Head of caudate nucleus (tissue), 42 donors: ENCODE measurements around the gene CFAP43.

ENCODE experiments used
- DNase-seq, 42 donors: peaks; one replicate each; pipeline versions ENCODE4 v3.0.0 to v3.0.0-alpha.2; 2020 to 2021; ENCODE audit warnings: mixed read lengths in 7 of 42
- intact Hi-C: fragments of 100-400 bp; cut with DNase I; formaldehyde crosslinking; loops from one replicate; pipeline ENCODE4 v1.15.0; 2022

Gene CFAP43

DNA sequence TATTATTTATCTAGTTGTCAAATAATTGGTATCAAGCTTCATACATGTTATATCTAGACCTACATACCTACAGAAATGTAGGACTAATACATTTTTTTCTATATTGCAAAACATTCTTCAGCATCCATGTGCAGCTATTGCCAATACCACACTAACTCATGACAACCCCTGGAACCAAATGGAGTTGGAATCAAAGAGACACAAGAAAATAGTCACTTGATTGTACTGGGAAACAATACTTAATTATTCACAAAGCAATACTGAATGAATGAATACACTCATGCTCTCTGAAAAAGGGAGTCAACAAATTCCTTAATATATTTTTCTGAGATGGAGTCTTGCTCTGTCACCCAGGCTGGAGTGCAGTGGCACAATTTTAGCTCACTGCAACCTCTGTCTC lies 10.4 kb upstream of the CFAP43 start:
- intact Hi-C loops: no loop called here
- peak in 6 of 42 donors; percentile 22 to 62 (median 42) for DNase-seq

DNA sequence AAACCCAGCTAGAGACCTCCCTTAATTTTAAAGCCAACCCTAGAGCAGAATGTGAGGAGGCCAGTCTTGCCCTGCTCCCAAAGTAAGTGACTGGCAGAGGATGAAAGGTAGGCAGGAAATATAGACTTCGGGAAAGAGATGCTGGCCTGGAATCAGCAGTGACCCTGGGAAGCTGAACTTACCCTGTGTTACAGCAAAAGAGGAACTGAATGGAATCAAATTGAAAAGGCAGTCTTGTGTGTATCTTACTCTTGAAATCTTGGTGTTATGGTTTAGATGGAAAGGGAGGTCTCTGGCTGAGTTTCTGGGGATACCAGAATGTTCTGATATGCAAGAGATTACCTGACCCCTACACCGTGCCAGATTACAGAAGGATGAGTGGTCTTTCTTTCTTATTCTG lies 7.9 kb upstream of the CFAP43 start:
- DNase-seq: no peak
- intact Hi-C loops: no loop called here

DNA sequence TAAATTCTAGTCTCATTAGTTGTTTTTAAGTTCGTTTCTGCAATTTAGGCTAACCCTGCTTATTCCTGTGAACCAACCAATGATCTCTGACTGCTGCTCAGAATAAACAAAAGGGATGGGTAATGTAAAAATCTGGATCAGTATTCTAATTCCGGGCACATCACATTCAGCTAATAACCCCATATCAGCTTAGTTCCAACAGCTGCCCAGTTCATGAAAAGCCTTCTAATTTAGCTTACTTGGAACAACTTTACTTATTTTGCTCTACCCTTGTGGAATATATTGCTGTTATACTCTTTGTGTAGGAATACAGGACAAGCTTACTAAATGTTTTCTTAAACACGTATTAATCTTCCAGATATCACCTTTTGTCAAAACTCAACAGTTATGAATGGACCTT lies 3.6 kb upstream of the CFAP43 start:
- intact Hi-C loops: no loop called here

GRCh38 chr10:104234934-104235333 lies 2.8 kb upstream of the CFAP43 start:
- intact Hi-C loops: no loop called here
- no peak for DNase-seq

More for the DNA sequence above, 3.6 kb upstream of the CFAP43 start:
- no peak for DNase-seq

GRCh38 chr10:104233817-104234216 lies 1.7 kb upstream of the CFAP43 start:
- intact Hi-C loops: no loop called here

DNA sequence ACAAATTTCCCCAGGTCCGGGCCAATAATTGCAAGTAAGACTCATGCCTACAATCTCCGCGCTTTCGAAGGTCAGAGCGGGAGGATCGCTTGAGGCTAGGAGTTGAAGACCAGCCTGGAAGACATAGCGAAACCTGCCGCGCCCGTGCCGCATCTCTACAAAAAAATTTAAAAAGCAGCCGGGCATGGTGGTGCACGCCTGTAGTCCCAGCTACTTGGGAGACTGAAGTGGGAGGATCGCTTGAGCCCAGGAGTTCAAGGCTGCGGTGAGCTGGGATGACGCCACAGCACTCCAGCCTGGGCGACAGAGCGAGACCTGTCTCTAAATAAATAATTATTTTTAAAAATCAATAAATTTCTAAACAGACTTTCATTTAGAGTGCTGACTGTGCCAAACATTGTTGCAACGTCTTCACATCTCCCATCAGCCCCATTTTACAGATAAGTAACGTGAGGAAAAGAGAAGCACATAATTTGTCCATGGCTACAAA lies 494 bp upstream of the CFAP43 start:
- peak in 7 of 42 donors; percentile 2 to 49 (median 16) for DNase-seq
- intact Hi-C loops: no loop called here

More at GRCh38 chr10:104233817-104234216, 1.7 kb upstream of the CFAP43 start:
- DNase-seq: no peak

DNA sequence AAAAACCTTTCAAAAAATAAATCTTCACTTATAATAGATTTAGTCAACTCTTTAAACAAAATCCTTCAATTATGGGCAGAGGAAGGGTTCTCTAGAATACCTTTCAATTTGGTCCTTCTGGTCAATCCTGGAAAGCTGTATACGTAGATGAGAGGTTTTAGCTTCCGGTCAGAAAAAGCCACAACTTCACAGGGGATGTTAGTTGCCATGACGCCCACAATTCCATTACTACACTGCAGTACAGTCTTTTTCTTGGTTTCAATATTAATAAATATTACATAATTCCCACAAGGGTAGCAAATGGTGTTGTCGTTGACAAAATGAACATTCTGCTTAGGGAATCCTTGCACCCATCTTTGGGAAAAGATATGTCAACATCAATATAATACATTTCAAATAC lies 1.7 kb downstream of the CFAP43 start:
- DNase-seq: no peak
- intact Hi-C loops: no loop called here

DNA sequence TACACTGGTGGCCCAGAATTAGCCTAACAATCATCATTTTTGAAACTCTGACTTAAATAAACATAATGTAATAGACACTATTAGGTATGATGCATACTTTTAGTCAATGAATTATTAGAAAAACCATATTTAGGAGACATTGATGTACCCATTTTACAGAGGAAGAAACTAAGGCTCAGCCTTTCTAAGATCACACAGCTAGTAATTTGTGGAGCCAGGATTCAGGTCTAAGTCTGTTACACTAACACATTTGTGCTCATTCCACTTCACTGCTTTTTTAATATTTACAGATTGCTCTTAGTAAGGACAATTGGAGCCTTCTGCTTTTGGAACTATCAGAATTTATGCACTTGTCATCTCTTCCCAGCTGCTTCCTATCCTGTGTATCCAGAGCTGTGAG lies 8.9 kb downstream of the CFAP43 start:
- no peak for DNase-seq
- intact Hi-C loops: no loop called here

DNA sequence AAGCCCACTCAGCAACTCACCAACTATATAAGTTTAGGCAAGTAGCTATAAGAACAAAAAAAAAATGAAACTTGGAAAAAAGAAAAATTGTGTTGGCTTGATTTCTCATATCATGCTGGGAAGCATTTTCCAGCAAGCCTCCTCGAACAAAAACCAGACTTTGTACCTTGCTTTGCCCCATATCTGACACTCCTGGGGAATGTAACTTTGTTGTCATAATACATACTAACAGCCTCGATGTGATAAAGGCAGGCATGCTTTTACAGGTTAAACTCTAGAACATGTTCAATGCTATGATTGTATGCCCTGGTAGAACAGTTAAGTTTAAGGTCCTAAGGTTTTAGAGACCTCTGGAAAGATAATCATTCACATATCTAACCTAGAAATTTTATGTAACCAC lies 11.6 kb downstream of the CFAP43 start:
- DNase-seq: no peak
- intact Hi-C loops: no loop called here

- no peak for DNase-seq
- intact Hi-C loops: loop anchor here (10.0 kb wide), 1 partner anchor 324 kb away; no protein-coding TSS in a partner anchor
These were observed 13.4 kb downstream of the CFAP43 start for GRCh38 chr10:104218751-104219150.

DNA sequence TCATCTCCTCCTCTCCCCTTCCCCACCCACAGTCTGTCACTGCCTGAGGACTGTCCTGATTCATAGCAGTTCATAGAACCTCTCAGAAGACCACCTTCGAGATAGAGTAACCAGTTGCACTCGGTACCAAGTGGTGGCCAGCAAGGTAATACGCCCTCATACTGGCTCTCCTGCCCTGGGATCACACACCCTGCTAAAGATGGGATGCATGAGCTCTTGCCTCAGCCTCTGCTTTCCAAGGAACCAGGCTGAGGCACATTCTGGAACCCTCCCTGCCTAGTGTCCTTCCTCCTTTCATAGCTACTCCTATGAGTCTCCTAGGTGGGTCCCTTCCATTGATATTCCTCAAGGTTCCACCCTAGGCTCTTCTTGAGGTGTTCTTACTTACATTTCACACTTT lies 15.5 kb downstream of the CFAP43 start:
- DNase-seq: no peak
- intact Hi-C loops: loop anchor here (10.0 kb wide), 1 partner anchor 322 kb away; no protein-coding TSS in a partner anchor

GRCh38 chr10:104209575-104210198 lies 22.5 kb downstream of the CFAP43 start:
- peak in 41 of 42 donors; percentile 22 to 87 (median 66) for DNase-seq
- intact Hi-C loops: loop anchor here (5.0 to 10.0 kb wide), 3 partner anchors 85 to 315 kb away; partner anchors contain the start of gene SFR1

DNA sequence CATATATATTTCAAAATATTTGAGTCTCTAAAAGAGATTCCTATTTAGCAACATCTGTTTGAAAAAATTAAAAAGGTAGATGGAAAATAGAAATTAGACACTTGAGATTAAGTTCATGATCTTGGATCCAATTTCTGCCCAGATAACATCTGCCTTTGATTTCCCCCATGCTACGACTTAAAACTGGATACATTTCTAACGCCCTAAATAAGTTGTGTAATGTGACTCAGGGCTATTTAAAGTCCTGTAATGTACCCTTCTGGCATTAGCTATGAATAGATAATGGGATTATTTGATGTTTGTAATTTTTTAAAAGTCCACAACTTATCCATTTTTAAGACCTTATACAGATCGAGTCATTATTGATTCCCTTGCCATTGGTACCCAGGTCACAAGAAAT lies 23.4 kb downstream of the CFAP43 start:
- intact Hi-C loops: loop anchor here (5.0 to 10.0 kb wide), 2 partner anchors 84 to 161 kb away; partner anchors contain the start of gene SFR1
- DNase-seq: no peak

DNA sequence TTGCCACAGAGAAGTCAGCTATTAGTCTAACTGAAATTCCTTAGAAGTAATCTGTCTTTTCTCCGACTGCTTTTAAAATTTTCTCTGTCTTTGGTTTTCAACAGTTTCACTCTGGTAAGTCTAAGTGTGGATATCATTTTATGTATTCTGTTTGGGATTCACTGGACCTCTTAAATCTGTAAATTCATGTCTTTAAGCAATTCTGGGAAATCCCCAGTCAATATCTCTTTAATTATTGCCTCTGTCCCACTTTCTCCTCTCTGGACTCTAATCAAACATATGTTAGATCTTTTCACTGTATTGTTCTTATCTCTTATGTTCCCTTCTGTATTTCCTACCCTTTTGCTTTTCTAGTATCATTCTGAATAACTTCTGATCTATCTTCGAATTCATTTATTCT lies 29.9 kb downstream of the CFAP43 start:
- no peak for DNase-seq
- intact Hi-C loops: loop anchor here (10.0 kb wide), 1 partner anchor 77 kb away; the partner anchor contains the start of gene SFR1

DNA sequence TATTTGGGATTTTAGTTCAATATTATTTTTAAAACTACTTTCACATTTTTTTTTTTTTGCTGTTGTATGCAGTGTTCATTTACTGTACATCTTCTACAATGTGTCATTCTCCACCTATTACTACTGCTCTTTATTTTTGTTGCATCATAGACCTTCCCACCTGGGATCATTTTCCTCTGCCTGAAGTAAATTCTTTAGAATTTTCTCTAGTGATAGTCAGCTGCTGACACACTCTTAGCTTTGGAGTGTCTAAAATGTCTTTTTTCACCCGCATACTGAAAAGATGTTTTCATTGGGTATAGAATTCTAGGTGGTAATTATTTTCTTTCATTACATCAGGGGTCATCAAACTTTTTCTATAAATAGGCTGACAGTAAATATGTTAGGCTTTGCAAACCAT lies 30.5 kb downstream of the CFAP43 start:
- intact Hi-C loops: loop anchor here (10.0 kb wide), 1 partner anchor 77 kb away; the partner anchor contains the start of gene SFR1
- no peak for DNase-seq

GRCh38 chr10:104199567-104199966 lies 32.6 kb downstream of the CFAP43 start:
- intact Hi-C loops: no loop called here
- DNase-seq: no peak

GRCh38 chr10:104197364-104197763 lies 34.8 kb downstream of the CFAP43 start:
- DNase-seq: no peak
- intact Hi-C loops: no loop called here

DNA sequence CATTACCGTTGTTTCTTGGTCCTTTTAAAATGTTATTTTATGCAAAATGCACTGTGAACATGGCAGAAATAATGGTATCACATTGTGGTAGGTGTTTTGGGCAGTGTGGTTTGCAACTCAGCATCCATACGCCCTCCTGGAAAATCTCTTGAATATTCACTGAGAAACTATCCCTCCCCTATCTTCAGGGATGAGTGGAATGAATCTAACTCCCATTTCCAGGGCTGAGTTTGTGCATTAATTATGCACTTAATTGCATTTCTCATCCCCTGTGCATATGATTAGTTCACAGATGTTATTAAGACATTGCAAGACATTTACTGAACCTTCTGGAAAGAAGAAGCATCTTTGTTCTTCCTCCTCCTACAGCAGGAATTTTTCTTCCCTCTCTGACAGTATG lies 36.5 kb downstream of the CFAP43 start:
- intact Hi-C loops: no loop called here
- DNase-seq: no peak

DNA sequence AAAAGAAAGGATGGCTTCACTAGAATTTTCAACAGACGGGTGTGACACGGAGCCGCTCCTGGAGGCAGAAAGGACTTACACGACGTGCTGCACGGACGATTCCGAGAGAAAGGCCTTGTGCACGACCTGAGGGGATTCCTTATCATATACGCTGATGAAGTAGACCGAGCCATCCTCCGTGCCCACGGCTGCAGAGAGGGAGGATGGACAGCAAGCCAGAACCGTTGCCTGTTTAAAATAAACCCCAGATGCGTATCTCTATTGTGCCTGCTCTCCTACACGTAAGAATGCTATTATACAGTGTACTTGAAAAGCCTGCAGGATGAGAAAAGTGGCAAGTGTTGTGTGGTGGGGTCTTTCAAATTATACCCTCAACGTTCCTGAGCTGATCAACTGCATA lies 38.4 kb downstream of the CFAP43 start:
- intact Hi-C loops: no loop called here
- no peak for DNase-seq

DNA sequence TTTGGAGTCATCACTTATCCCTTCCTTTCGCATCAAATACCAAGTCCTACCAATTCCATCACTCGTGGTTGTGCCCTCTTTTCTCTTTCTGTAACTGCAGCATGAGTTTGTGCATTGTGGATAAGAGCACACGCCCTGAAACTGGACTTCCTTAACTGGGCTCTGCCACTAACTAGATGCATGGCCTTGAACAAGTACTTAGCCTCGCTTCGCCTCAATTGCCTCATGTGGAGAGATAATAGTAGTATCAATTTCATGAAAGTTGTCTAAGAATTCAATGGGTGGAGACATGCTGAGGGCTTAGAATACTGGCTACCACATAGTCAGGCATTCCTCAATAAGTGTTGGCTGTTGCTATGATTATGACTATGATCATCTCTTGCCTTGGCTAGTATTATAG lies 41.5 kb downstream of the CFAP43 start:
- intact Hi-C loops: no loop called here
- DNase-seq: no peak

GRCh38 chr10:104183682-104184081 lies 48.5 kb downstream of the CFAP43 start:
- no peak for DNase-seq
- intact Hi-C loops: no loop called here
